ENCODE results near the gene FBXW7. TPM values are rescaled to one million over a fixed set of nuclear protein-coding genes. Genes with fewer than 3 reads are reported as not detected.

The FBXW7 gene
- total RNA-seq, 3 donors from 2014 or later = 38.5 to 48.6 (median 39.4) TPM

DNA sequence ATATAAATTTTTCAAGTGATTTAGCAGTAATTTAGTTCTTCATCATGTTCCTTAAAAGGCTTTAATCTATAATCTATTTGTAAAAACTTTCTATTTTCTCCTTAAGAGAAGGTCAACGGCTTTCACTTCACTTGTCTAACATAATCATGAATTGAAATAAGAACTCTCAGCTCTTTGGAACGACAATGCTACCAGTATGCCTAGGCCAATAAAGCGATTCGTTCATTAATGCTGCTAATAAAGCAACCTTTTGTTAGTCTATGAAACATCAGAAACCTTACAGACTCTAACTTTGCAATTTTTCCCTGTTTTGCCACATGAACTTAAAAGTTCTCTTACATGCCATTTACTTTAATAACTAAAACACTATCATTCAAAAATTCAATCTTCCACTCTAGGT is 47.6 kb downstream of the FBXW7 start:
- TF ChIP-seq, protein P1, sequence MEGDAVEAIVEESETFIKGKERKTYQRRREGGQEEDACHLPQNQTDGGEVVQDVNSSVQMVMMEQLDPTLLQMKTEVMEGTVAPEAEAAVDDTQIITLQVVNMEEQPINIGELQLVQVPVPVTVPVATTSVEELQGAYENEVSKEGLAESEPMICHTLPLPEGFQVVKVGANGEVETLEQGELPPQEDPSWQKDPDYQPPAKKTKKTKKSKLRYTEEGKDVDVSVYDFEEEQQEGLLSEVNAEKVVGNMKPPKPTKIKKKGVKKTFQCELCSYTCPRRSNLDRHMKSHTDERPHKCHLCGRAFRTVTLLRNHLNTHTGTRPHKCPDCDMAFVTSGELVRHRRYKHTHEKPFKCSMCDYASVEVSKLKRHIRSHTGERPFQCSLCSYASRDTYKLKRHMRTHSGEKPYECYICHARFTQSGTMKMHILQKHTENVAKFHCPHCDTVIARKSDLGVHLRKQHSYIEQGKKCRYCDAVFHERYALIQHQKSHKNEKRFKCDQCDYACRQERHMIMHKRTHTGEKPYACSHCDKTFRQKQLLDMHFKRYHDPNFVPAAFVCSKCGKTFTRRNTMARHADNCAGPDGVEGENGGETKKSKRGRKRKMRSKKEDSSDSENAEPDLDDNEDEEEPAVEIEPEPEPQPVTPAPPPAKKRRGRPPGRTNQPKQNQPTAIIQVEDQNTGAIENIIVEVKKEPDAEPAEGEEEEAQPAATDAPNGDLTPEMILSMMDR (IDR thresholded peaks at IDR 0.05) = no peak
- peaks cover 30% of the 10 kb centered on the region for H3K4me1 ChIP-seq (ENCODE audit: low read depth)
- H3K36me3 ChIP-seq (ENCODE audit: low read depth) = no peaks in the 10 kb centered on the region
- intact Hi-C loops (cut with DNase I, micrococcal nuclease) = no loop called here
- DNase-seq = no peak
- no peak overlapping the region for H3K4me3 ChIP-seq
- no peaks in the 10 kb centered on the region for H3K9me3 ChIP-seq
- no peak for ATAC-seq

DNA sequence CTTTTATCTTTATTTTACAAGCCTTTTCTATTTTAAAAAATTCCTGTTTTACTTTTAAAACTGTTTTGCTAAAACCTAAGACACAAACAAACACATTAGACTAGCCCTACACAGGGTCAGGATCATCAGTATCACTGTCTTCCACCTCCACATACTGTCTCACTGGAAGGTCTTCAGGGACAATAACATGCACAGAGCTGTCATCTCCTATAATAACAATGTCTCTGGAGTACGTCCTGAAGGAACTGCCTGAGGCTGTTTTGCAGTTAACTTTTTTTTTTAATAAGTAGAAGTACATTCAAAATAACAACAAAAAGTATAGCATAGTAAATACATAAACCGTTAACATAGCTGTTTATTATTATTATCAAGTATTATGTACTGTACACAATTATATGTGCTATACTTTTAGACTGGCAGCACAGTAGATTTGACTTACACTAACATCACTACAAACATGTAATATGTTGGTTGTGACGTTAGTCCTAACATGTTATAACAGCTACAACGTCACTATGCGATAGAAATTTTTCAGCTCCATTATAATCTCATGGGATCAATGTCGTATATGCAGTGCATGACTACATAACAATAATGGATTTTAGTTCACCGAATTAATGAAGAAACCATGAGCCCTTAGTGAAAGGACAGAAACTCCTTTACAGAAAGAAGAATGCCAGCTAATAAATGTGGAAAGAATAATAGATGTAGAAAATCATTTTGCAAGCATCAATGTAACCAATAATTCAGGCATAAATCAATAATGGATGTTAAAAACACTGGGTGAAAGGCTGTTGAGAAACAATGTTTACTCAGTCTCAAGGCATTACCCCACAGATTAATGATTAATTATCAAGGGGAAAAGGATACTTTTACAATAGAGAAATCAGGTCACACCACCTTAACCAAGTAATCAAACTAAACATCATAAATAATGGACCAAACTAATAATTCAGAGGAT is 49.2 kb downstream of the FBXW7 start:
- H3K4me3 ChIP-seq = no peak overlapping the region
- DNase-seq (no peak), ATAC-seq (no peak)
- H3K4me1 ChIP-seq (ENCODE audit: low read depth) = peaks cover 30% of the 10 kb centered on the region
- no peaks in the 10 kb centered on the region for H3K36me3 ChIP-seq (ENCODE audit: low read depth)
- H3K9me3 ChIP-seq = no peaks in the 10 kb centered on the region
- intact Hi-C loops (cut with DNase I, micrococcal nuclease) = no loop called here
- TF ChIP-seq, protein P1 (IDR thresholded peaks at IDR 0.05) = no peak

DNA sequence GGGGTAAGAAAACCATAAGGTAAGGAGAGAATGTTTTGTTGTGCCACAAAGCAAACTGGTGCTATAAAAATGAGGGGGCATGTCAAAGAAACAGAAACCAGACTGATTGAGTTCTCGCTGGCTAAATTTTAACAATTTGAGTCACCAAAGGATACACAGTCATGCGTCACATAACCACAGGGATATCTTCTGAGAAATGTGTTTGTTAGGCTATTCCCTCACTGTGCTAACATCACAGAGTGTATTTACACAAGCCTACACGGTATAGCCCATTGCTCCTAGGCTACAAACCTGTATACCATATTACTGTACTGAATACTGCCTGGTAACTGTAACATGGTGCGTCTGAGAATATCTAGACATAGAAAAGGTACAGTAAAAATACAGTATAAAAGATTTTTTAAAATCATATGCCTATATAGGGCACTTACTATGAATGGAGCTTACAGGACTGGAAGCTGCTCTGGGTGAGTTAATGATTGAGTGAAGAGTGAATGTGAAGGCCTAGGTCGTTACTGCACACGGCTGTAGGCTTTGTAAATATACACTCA is 50.1 kb downstream of the FBXW7 start:
- intact Hi-C loops (cut with DNase I, micrococcal nuclease) = no loop called here
- ATAC-seq (peak; percentile 100), DNase-seq (peak in 1 of 3 donors; percentile 34)
- H3K9me3 ChIP-seq = no peaks in the 10 kb centered on the region
- H3K4me3 ChIP-seq = no peak overlapping the region
- no peaks in the 10 kb centered on the region for H3K36me3 ChIP-seq (ENCODE audit: low read depth)
- TF ChIP-seq, protein P1 (IDR thresholded peaks at IDR 0.05) = no peak
- H3K4me1 ChIP-seq (ENCODE audit: low read depth) = peaks cover 27% of the 10 kb centered on the region

DNA sequence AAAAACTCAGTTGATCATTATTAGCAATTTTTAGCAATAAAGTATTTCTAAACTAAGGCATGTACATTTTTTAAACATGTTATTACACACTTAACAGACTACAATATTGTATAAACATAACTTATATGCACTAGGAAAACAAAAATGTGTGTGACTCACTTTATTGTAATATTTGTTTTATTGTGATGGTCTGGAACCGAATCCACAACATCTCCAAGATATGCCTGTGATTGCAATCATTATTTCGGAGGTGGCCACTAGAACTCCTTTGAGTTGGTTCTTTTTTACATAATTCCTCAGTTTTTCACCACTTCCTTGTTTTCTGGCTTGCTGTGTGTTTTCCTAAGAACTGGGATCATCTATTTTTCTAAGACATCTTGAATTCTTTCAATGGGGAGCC is 53.7 kb downstream of the FBXW7 start:
- Histone ChIP-seq H3K4me3 (no peak overlapping the region), H3K36me3 (ENCODE audit: low read depth) (no peaks in the 10 kb centered on the region), H3K4me1 (ENCODE audit: low read depth) (peaks cover 18% of the 10 kb centered on the region), H3K9me3 (no peaks in the 10 kb centered on the region)
- no peak for DNase-seq
- intact Hi-C loops (cut with DNase I, micrococcal nuclease) = no loop called here
- no peak for ATAC-seq
- TF ChIP-seq, protein P1 (IDR thresholded peaks at IDR 0.05) = no peak

DNA sequence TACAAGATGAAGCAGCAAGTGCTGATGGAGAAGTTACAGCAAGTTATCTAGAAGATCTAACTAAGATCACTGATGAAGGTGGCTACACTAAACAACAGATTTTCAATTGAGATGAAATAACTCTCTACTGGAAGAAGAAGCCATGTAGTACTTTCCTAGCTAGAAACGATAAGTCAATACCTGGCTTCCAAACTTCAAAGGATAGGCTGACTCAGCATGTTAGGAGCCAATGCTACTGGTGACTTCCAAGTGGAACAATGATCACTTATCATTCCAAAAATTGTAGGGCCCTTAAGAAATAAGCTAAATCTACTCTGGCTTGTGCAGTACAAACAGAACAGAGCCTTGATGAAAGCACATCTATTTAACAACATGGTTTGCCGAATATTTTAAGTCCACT is 55.0 kb downstream of the FBXW7 start:
- Histone ChIP-seq H3K4me3 (no peak overlapping the region), H3K4me1 (ENCODE audit: low read depth) (peaks cover 6% of the 10 kb centered on the region), H3K9me3 (no peaks in the 10 kb centered on the region), H3K36me3 (ENCODE audit: low read depth) (no peaks in the 10 kb centered on the region)
- intact Hi-C loops (cut with DNase I, micrococcal nuclease) = no loop called here
- TF ChIP-seq, protein P1 (IDR thresholded peaks at IDR 0.05) = no peak
- DNase-seq = no peak
- no peak for ATAC-seq

Measured in mucosa of descending colon (tissue), 3 donors.